ENCODE results near the gene POU2F1. TPM values are rescaled to one million over a fixed set of nuclear protein-coding genes. Genes with fewer than 3 reads are reported as not detected.

The POU2F1 gene
- total and polyA plus RNA-seq, 2 donors (not counting 3 experiments of a cell fraction or from before 2014, with no cell fraction given), result 6.0 to 12.9 TPM

GRCh38 chr1:167301355-167301754, 80.7 kb downstream of the POU2F1 start:
- H3K9me3 ChIP-seq (replicated peaks; ENCODE audit: control insufficient read depth, insufficient read depth, low read length), result no peaks in the 10 kb centered on the region
- FAIRE-seq (no peak), DNase-seq (ENCODE audit: low read depth, low spot score) (no peak)
- H3K36me3 ChIP-seq (ENCODE audit: control insufficient read depth in 2 of 2, extremely low read depth in 1 of 2, insufficient read depth in 2 of 2, low read length in 2 of 2), result no peaks in the 10 kb centered on the region
- H4K20me1 ChIP-seq (replicated peaks; ENCODE audit: control insufficient read depth, extremely low read depth, insufficient read depth, low read length), result no peaks in the 10 kb centered on the region
- H3K4me2 ChIP-seq (ENCODE audit: insufficient read depth, low read length), result no peak overlapping the region
- POLR2A ChIA-PET, result no interaction called here
- H2AFZ ChIP-seq (ENCODE audit: low read depth, low read length), result no peak overlapping the region
- CTCF ChIA-PET, result interaction anchor here (1.6 kb wide), 1 partner anchor 33 kb away, joined by 3 read pairs; no protein-coding TSS in a partner anchor
- no peak overlapping the region for H3K4me3 ChIP-seq (replicated peaks in 1 of 3; ENCODE audit: insufficient read depth in 1 of 3, low read depth in 1 of 3, low read length in 3 of 3)
- intact Hi-C loops (cut with micrococcal nuclease) (no loop called here), dilution Hi-C loops (cut with MboI; ENCODE audit: extremely low pct_ligation_motif_present, low sequenced_read_pairs) (no loop called here)
- TF ChIP-seq CTCF (IDR thresholded peaks at IDR 0.05; ENCODE audit: extremely low read depth in 1 of 2, insufficient read depth in 1 of 2, low read depth in 1 of 2, low read length in 2 of 2) (no peak), MYC (IDR thresholded peaks at IDR 0.05; ENCODE audit: low read depth, low read length) (no peak), MAX (IDR thresholded peaks at IDR 0.05; ENCODE audit: insufficient read depth, insufficient read length) (no peak), JUN (IDR thresholded peaks at IDR 0.05; ENCODE audit: borderline replicate concordance, insufficient read depth, insufficient read length, low read depth) (no peak), POLR2A (IDR thresholded peaks at IDR 0.05; ENCODE audit: low read depth, low read length) (no peak), GATA2 (IDR thresholded peaks at IDR 0.05; ENCODE audit: insufficient read depth, insufficient read length, low read depth, low read length) (no peak), FOS (IDR thresholded peaks at IDR 0.05; ENCODE audit: borderline replicate concordance, insufficient read depth, low read length) (no peak), POLR2AphosphoS5 (IDR thresholded peaks at IDR 0.05; ENCODE audit: insufficient read depth, low read depth, low read length) (no peak), EZH2 (IDR thresholded peaks at IDR 0.05; ENCODE audit: borderline replicate concordance, low read depth, low read length, severe bottlenecking) (no peak)
- peaks cover 4% of the 10 kb centered on the region for H3K79me2 ChIP-seq (ENCODE audit: control insufficient read depth, insufficient read depth, low read length)
- no peaks in the 10 kb centered on the region for H3K27me3 ChIP-seq (ENCODE audit: control insufficient read depth in 2 of 2, insufficient read depth in 2 of 2, low read length in 2 of 2)
- BruUV-seq (replicated peaks), result no TSS peak
- H3K4me1 ChIP-seq (ENCODE audit: control insufficient read depth, extremely low read depth, insufficient read depth, low read length), result peaks cover 22% of the 10 kb centered on the region
- H3K9ac ChIP-seq (replicated peaks; ENCODE audit: extremely low read depth, insufficient read depth, low read length), result no peak overlapping the region
- H3K9me1 ChIP-seq (replicated peaks; ENCODE audit: control insufficient read depth, extremely low read depth, insufficient read depth, low read length), result no peaks in the 10 kb centered on the region
- no peak overlapping the region for H3K27ac ChIP-seq (ENCODE audit: insufficient read depth, low read depth, low read length)
